Naive thymus-derived CD4-positive, alpha-beta T cell (primary cell): ENCODE measurements around the gene GRB10. TPM values are rescaled to one million over a fixed set of nuclear protein-coding genes. Genes with fewer than 3 reads are reported as not detected.

Source experiments
- ATAC-seq: fragments of 150-1000 bp; cut with Tn5 transposase; 2 replicates; pipeline ENCODE4 v1.10.0; 2021; ENCODE audit warnings: mild to moderate bottlenecking, moderate library complexity
- CTCF ChIA-PET: fragments of 350-600 bp; sonication (Branson Sonifier 250); formaldehyde crosslinking; loops from one replicate; lab custom pipeline; 2021; ENCODE audit warnings: antibody characterized with exemption; lab: Charles Lee
- POLR2A ChIA-PET: fragments of 350-600 bp; sonication (Branson Sonifier 250); formaldehyde crosslinking; loops from one replicate; lab custom pipeline; 2021; ENCODE audit warnings: antibody characterized with exemption, inconsistent platforms; lab: Charles Lee
- DNase-seq, 9 donors: peaks; one replicate each; pipeline versions ENCODE4 v3.0.0 to v3.0.0-alpha.2; 2020 to 2022; ENCODE audit warnings: mixed read lengths in 1 of 9
- H3K27ac ChIP-seq: one replicate; pipeline ENCODE4 v1.7.0; 2013; ENCODE audit warnings: mild to moderate bottlenecking, low read depth, low read length, moderate library complexity
- H3K27me3 ChIP-seq, 2 donors: one replicate each; pipeline ENCODE4 v1.7.0; 2013; ENCODE audit warnings: low read length in 2 of 2, mild to moderate bottlenecking in 2 of 2, moderate library complexity in 2 of 2; ENCODE audit not compliant: control insufficient read depth in 2 of 2, insufficient read depth in 2 of 2
- H3K36me3 ChIP-seq, 3 experiments: 1 replicate in 2 of 3; 2 replicates in 1 of 3; pipeline ENCODE4 v1.7.0; 2013; ENCODE audit warnings: low read length in 3 of 3, mild to moderate bottlenecking in 3 of 3, moderate library complexity in 1 of 3; ENCODE audit not compliant: insufficient read depth in 3 of 3, control insufficient read depth in 2 of 3
- H3K4me1 ChIP-seq, 2 donors: one replicate each; pipeline ENCODE4 v1.7.0; 2013; ENCODE audit warnings: low read length in 2 of 2, mild to moderate bottlenecking in 2 of 2, moderate library complexity in 1 of 2; ENCODE audit not compliant: control insufficient read depth in 2 of 2, insufficient read depth in 2 of 2
- H3K4me3 ChIP-seq: 2 replicates; pipeline ENCODE4 v1.7.0; 2013; ENCODE audit warnings: mild to moderate bottlenecking, low read length
- H3K9me3 ChIP-seq, 3 experiments: 1 replicate in 2 of 3; 2 replicates in 1 of 3; pipeline ENCODE4 v1.7.0; 2013; ENCODE audit warnings: low read length in 3 of 3; ENCODE audit not compliant: control insufficient read depth in 2 of 3
- H3K27ac Mint-ChIP-seq, 9 donors: one replicate each; pipeline ENCODE4 v1.8.0; 2020 to 2022; ENCODE audit warnings: mixed read lengths in 9 of 9, mild to moderate bottlenecking in 8 of 9, moderate library complexity in 5 of 9, inconsistent platforms in 2 of 9
- H3K27me3 Mint-ChIP-seq, 5 donors: one replicate each; pipeline ENCODE4 v1.8.0; 2021 to 2022; ENCODE audit warnings: mixed read lengths in 5 of 5, mild to moderate bottlenecking in 1 of 5
- H3K36me3 Mint-ChIP-seq, 5 donors: one replicate each; pipeline ENCODE4 v1.8.0; 2020 to 2022; ENCODE audit warnings: mixed read lengths in 5 of 5, mild to moderate bottlenecking in 3 of 5, inconsistent platforms in 1 of 5
- H3K4me1 Mint-ChIP-seq, 7 donors: one replicate each; pipeline ENCODE4 v1.8.0; 2020 to 2022; ENCODE audit warnings: mixed read lengths in 7 of 7, mild to moderate bottlenecking in 3 of 7, inconsistent platforms in 1 of 7
- H3K4me3 Mint-ChIP-seq, 10 donors: one replicate each; pipeline ENCODE4 v1.8.0; 2020 to 2022; ENCODE audit warnings: mild to moderate bottlenecking in 10 of 10, mixed read lengths in 10 of 10, moderate library complexity in 6 of 10, inconsistent platforms in 2 of 10
- H3K9me3 Mint-ChIP-seq, 11 donors: one replicate each; pipeline ENCODE4 v1.8.0; 2020 to 2022; ENCODE audit warnings: mixed read lengths in 11 of 11, mild to moderate bottlenecking in 4 of 11, inconsistent platforms in 1 of 11, moderate library complexity in 1 of 11
- intact Hi-C, 2 donors: fragments of 100-400 bp; cut with micrococcal nuclease; formaldehyde crosslinking; loops; one replicate each; pipeline ENCODE4 v1.15.1; 2023
- polyA plus RNA-seq, 2 donors: library from polyadenylated mRNA; unstranded; fragments of 300-500 nt; fragmentation: Illumina TruSeq; gene quantifications; one replicate each; pipeline ENCODE4 v1.2.3, GENCODE V29; 2021
- total RNA-seq, 6 experiments: library from RNA in 5 of 6; stranded (reverse) in 5 of 6; gene quantifications; 1 replicate in 5 of 6; 2 replicates in 1 of 6; pipeline ENCODE4 v1.2.3 and lab custom pipeline; 2021 to 2026

The GRB10 gene
- total and polyA plus RNA-seq, 7 experiments from 2014 or later = 2.6 to 10.6 (median 6.2) TPM

- Mint-ChIP-seq H3K4me1 (peaks cover 0 to 1% (median 0%) of the 10 kb centered on the region in 7 donors), H3K9me3 (peaks cover 0 to 5% (median 2%) of the 10 kb centered on the region in 11 donors), H3K36me3 (no peaks in the 10 kb centered on the region), H3K27me3 (peaks cover 0 to 15% (median 6%) of the 10 kb centered on the region in 5 donors), H3K4me3 (no peak overlapping the region), H3K27ac (no peak overlapping the region)
- no peaks in the 10 kb centered on the region for H3K9me3 ChIP-seq
- ATAC-seq (no peak), DNase-seq (no peak)
- no peaks in the 10 kb centered on the region for H3K27me3 ChIP-seq
- no peak overlapping the region for H3K27ac ChIP-seq
- H3K36me3 ChIP-seq = no peaks in the 10 kb centered on the region
- no peaks in the 10 kb centered on the region for H3K4me1 ChIP-seq
- no peak overlapping the region for H3K4me3 ChIP-seq
- intact Hi-C loops = no loop called here
- CTCF ChIA-PET = no interaction called here
- POLR2A ChIA-PET = no interaction called here
These were observed 216.7 kb downstream of the GRB10 start for GRCh38 chr7:50565977-50566376.

DNA sequence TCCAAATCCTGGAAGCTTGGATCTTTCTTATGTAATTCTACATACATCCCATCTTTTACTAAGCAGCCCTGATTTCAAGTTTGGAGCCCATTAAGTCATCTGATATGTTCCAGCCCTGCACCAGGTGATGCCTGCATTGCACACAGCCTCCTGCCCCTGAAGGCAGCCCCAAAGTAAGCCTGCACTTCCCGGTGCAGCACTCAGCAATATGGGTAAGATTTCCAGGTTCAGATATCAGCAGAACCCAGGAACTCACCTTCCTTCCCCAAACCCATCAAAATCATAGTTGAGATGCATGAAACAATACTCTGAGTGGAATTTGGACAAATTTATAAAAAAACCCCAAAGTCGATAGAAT, 217.2 kb downstream of the GRB10 start:
- Histone ChIP-seq H3K4me1 (no peaks in the 10 kb centered on the region), H3K27me3 (no peaks in the 10 kb centered on the region), H3K4me3 (no peak overlapping the region), H3K27ac (no peak overlapping the region), H3K36me3 (no peaks in the 10 kb centered on the region), H3K9me3 (no peaks in the 10 kb centered on the region)
- ChIA-PET CTCF (no interaction called here), POLR2A (no interaction called here)
- Mint-ChIP-seq H3K4me1 (peaks cover 0 to 1% (median 0%) of the 10 kb centered on the region in 7 donors), H3K27me3 (peaks cover 0 to 15% (median 6%) of the 10 kb centered on the region in 5 donors), H3K9me3 (peaks cover 0 to 5% (median under 1%) of the 10 kb centered on the region in 11 donors), H3K36me3 (no peaks in the 10 kb centered on the region), H3K4me3 (no peak overlapping the region), H3K27ac (no peak overlapping the region)
- no peak for DNase-seq
- no peak for ATAC-seq
- intact Hi-C loops = no loop called here

DNA sequence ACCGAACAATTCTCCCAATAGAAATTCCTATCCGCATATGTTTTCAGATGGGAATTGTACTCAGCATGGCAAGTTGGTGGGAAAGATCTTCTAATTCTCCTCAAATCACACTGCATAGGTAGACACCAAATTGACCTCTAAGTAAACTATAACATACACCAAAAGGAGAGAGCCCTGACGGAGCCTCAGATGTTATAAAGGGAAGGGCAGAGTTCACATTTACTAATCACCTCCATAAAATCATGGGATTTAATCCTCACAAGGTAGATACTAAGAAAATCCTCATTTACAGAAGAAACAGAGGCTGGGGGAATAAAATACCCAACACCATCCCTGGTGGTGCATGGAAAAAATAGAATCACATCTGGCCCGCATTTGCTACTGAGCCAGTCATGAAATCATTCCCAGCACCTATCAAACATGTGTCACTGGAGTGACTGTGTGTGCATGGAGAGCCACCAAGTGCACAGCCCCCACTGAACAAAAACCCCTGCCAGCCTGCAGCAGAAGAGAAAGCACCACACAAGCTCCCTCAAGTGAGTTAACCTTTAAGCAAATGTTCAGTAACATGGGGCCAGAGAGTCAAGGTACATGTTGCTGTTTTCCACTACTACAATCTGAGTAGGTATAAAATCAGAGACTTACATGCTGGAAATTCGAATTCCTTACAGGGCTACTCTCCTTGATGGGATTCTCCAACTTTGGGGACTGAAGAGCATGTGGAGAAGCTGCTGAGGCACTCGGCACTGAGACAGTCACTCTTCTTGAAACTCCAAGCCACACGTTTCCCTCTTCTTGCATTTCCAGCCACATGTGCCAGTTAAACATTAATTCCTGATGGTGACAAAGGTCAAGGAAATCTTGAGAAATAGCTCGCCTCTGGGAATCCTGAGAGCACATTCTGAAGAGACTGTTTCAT, 217.8 kb downstream of the GRB10 start, which contains the start of gene DDC:
Gene DDC, minus strand, starts transcription at position 766 of the 919 bp plus-strand sequence. CDS start 21,320 bp downstream, outside the sequence.
- Mint-ChIP-seq H3K27me3 (peaks cover 0 to 16% (median 5%) of the 10 kb centered on the region in 5 donors), H3K9me3 (peaks cover 0 to 3% (median 0%) of the 10 kb centered on the region in 11 donors), H3K36me3 (no peaks in the 10 kb centered on the region), H3K4me3 (no peak within 1 kb of the TSS), H3K27ac (no peak within 1 kb of the TSS), H3K4me1 (peaks cover 0 to 1% (median 0%) of the 10 kb centered on the region in 7 donors)
- Histone ChIP-seq H3K27ac (no peak within 1 kb of the TSS), H3K4me3 (no peak within 1 kb of the TSS), H3K27me3 (no peaks in the 10 kb centered on the region), H3K4me1 (no peaks in the 10 kb centered on the region), H3K9me3 (no peaks in the 10 kb centered on the region), H3K36me3 (no peaks in the 10 kb centered on the region)
- CTCF ChIA-PET = no interaction called here
- ATAC-seq (no peak), DNase-seq (no peak)
- intact Hi-C loops = no loop called here
- POLR2A ChIA-PET = no interaction called here

DNA sequence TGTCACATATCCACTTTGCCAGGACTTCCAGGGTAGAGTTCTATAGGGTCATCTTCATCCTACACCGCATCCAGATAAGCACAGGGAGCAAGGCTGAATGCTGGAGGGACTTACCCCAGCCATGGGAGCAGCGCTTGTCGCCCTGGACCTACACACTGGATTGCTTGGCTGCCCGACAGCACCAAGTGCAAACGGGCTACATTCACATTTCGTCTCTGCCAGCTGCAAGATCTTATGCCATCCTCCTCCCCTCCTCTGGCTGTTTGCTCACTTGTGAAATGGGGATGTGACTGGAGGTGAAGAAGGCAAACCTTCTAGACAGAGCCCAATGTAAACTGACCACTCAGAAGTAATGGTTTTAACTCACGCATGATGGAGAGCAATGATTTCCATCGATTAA, 218.5 kb downstream of the GRB10 start:
- H3K27ac Mint-ChIP-seq = no peak overlapping the region

GRCh38 chr7:50562136-50562535, 220.6 kb downstream of the GRB10 start:
- H3K27ac Mint-ChIP-seq = no peak overlapping the region
- Histone ChIP-seq H3K4me1 (no peaks in the 10 kb centered on the region), H3K27me3 (no peaks in the 10 kb centered on the region), H3K27ac (no peak overlapping the region), H3K9me3 (no peaks in the 10 kb centered on the region), H3K36me3 (no peaks in the 10 kb centered on the region), H3K4me3 (no peak overlapping the region)
- ChIA-PET CTCF (no interaction called here), POLR2A (no interaction called here)
- DNase-seq (no peak), ATAC-seq (no peak)
- intact Hi-C loops = no loop called here
- H3K9me3 Mint-ChIP-seq = no peaks in the 10 kb centered on the region
- no peaks in the 10 kb centered on the region for H3K36me3 Mint-ChIP-seq
- no peak overlapping the region for H3K4me3 Mint-ChIP-seq
- peaks cover 0 to 1% (median 0%) of the 10 kb centered on the region in 7 donors for H3K4me1 Mint-ChIP-seq
- H3K27me3 Mint-ChIP-seq = peaks cover 0 to 34% (median 14%) of the 10 kb centered on the region in 5 donors

More for the DNA sequence above, 218.5 kb downstream of the GRB10 start:
- POLR2A ChIA-PET = no interaction called here
- Mint-ChIP-seq H3K4me3 (no peak overlapping the region), H3K36me3 (no peaks in the 10 kb centered on the region), H3K27me3 (peaks cover 0 to 19% (median 5%) of the 10 kb centered on the region in 5 donors), H3K4me1 (peaks cover 0 to 1% (median 0%) of the 10 kb centered on the region in 7 donors), H3K9me3 (no peaks in the 10 kb centered on the region)
- CTCF ChIA-PET = no interaction called here
- intact Hi-C loops = no loop called here
- ATAC-seq = no peak
- Histone ChIP-seq H3K4me3 (no peak overlapping the region), H3K36me3 (no peaks in the 10 kb centered on the region), H3K27ac (no peak overlapping the region), H3K4me1 (no peaks in the 10 kb centered on the region), H3K27me3 (no peaks in the 10 kb centered on the region), H3K9me3 (no peaks in the 10 kb centered on the region)
- DNase-seq = no peak

DNA sequence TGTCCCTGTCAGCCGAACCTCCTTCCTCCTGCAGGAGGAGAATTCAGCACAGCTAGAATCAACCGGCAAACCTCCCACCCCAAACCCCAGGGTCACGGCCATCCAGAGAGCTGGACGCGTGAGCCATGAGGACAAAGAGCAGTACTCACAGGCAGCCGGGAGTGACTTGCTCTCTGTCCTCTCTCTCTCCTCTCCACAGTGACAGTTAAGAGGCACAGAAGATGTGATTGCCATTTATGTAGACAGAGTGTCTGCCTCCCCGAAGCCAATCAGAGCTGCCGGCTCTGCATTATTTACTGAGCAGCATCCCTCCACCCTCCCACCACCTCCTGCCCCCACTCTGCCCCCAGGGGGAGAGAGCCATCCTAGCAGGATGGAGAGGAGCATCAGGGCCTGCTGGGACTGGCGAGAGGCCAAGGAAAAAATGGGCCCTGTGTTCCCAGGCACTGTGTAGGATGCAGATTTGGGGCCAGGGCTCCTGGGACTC, 221.8 kb downstream of the GRB10 start:
- H3K4me1 Mint-ChIP-seq = peaks cover 0 to 1% (median 0%) of the 10 kb centered on the region in 7 donors
- no peak for ATAC-seq
- Histone ChIP-seq H3K4me3 (no peak overlapping the region), H3K27me3 (no peaks in the 10 kb centered on the region), H3K36me3 (no peaks in the 10 kb centered on the region), H3K27ac (no peak overlapping the region), H3K9me3 (no peaks in the 10 kb centered on the region), H3K4me1 (no peaks in the 10 kb centered on the region)
- H3K27ac Mint-ChIP-seq = no peak overlapping the region
- DNase-seq = no peak
- ChIA-PET CTCF (no interaction called here), POLR2A (no interaction called here)
- H3K27me3 Mint-ChIP-seq = peaks cover 8 to 37% (median 14%) of the 10 kb centered on the region in 5 donors
- no peaks in the 10 kb centered on the region for H3K36me3 Mint-ChIP-seq
- no peak overlapping the region for H3K4me3 Mint-ChIP-seq
- no peaks in the 10 kb centered on the region for H3K9me3 Mint-ChIP-seq
- intact Hi-C loops = no loop called here
